OCI-LY3 (cell line): ENCODE data around the gene JARID2.

Source experiments
- EZH2phosphoT487 ChIP-seq: fragments of 200-600 bp; shearing (Covaris generic); IDR thresholded peaks from 2 replicates; pipeline ENCODE4 v1.6.1; 2018; ENCODE audit warnings: antibody characterized with exemption, mixed run types, low read depth
- TF ChIP-seq, protein P1 (sequence below): fragments of 200-600, 300-600 bp; sonication (generic); IDR thresholded peaks from 2 replicates; pipeline ENCODE4 v1.5.1; 2014; ENCODE audit warnings: antibody characterized with exemption, low read length, low read depth

- TF ChIP-seq, protein P1, sequence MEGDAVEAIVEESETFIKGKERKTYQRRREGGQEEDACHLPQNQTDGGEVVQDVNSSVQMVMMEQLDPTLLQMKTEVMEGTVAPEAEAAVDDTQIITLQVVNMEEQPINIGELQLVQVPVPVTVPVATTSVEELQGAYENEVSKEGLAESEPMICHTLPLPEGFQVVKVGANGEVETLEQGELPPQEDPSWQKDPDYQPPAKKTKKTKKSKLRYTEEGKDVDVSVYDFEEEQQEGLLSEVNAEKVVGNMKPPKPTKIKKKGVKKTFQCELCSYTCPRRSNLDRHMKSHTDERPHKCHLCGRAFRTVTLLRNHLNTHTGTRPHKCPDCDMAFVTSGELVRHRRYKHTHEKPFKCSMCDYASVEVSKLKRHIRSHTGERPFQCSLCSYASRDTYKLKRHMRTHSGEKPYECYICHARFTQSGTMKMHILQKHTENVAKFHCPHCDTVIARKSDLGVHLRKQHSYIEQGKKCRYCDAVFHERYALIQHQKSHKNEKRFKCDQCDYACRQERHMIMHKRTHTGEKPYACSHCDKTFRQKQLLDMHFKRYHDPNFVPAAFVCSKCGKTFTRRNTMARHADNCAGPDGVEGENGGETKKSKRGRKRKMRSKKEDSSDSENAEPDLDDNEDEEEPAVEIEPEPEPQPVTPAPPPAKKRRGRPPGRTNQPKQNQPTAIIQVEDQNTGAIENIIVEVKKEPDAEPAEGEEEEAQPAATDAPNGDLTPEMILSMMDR = no peak
- TF ChIP-seq EZH2phosphoT487 = no peak
These were observed 264.3 kb downstream of the JARID2 start for GRCh38 chr6:15510121-15510520.
